ENCODE measurements around the gene DCBLD2.

Gene DCBLD2, protein sequence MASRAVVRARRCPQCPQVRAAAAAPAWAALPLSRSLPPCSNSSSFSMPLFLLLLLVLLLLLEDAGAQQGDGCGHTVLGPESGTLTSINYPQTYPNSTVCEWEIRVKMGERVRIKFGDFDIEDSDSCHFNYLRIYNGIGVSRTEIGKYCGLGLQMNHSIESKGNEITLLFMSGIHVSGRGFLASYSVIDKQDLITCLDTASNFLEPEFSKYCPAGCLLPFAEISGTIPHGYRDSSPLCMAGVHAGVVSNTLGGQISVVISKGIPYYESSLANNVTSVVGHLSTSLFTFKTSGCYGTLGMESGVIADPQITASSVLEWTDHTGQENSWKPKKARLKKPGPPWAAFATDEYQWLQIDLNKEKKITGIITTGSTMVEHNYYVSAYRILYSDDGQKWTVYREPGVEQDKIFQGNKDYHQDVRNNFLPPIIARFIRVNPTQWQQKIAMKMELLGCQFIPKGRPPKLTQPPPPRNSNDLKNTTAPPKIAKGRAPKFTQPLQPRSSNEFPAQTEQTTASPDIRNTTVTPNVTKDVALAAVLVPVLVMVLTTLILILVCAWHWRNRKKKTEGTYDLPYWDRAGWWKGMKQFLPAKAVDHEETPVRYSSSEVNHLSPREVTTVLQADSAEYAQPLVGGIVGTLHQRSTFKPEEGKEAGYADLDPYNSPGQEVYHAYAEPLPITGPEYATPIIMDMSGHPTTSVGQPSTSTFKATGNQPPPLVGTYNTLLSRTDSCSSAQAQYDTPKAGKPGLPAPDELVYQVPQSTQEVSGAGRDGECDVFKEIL

DNA sequence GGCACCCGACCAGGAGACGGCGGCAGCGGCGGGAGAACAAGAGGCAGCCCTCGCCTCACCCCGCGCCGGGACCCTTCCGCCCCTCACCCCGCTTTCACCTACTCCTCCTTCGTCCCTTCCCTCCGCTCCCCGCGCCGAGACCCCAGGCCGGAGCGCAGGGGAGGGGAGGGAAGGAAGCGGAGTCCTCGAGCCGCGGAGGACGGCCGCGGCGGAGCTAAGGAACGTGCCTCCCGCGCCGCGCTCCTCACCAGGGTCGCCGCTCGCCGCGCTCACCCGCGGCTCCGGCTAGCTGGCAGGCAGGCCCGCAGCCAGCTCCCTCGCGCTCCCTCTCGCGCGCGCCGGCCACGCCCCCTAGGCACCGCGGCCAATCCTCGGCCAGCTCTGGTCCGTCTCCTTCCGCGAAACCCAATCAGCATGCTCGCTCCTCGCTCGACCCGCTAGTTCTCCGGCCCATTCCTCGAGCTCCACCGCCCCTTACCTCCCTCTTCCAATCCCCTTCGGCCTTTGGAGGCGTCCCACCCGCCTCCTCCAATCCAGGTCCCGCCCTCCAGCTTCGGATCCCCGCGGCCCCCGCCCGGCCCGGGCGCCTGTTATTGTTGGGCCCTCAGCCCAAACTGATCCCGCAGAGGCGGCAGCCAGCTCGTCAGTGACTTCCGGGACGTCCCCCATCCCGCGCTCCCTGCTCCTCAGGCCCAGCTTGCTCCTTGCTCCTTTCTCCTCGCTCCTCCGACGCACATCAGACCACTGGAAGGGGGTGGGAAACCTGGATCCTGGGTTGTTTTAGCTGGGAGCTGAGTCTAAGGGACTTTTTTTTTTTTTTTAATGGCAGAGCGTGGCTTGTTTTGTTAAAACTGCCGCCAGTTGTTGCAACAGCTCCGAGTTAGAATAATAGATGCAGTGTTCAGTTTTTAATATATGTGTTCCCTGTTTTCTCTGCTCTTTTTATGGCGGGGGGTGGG, at the start of gene DCBLD2:
Gene DCBLD2 (minus strand): TSS at position 304 of the 959 bp plus-strand sequence. CDS start 369 bp downstream, outside the sequence.
- peak; percentile 99 for DNase-seq

DNA sequence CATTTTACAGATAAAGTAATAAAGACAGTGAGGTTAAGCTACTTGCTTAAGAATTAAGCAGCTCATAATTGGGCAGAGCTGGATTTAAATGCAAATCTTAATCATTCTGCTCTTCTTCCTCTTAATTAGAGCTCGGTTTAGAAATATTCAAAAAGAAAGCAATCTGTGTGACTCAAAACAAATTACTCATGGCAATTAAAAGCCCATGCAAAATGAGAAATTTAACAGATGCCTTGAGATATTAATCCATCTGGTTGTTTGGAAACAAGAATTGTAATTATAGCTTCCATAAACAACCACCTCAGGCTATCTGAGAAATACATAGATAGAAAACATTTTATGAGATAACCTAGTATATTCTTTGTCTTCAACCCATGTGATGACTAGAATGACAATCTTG, 44.2 kb upstream of the DCBLD2 start:
- DNase-seq, result no peak

DNA sequence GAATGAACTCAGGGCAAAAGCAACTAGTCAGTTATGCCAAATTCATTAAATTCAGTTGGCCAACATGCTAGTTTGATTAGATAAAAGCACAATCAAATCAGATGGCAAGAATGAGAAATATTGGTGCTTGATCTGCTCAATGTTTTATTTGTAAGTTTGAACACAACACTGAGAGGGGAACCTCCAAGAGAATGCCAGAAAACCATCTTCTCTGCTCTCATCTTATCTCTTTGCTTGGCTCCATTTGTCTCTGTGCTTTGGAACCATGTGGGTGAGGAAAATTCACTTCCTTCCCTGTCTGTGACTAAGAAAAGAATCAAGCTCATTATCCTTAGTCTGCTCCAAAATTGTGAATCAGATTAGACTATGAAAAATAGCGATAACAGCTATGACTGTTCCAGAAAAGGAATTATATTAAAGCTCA, 43.6 kb upstream of the DCBLD2 start:
- no peak for DNase-seq

DNA sequence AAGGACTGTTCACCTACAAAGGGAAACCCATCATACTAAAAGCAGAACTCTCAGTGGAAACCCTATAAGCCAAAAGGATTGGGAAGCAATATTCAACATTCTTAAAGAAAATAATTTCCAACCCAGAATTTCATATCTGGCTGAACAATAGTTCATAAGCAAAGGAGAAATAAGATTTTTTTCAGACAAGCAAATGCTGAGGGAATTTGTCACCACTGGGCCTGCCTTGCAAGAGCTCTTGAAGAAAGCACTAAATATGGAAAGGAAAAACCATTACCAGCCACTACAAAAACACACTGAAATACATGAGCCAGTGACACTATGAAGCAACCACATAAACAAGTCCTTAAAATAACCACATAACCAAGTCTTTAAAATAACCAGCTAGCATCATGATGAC, 28.9 kb upstream of the DCBLD2 start:
- no peak for DNase-seq

DNA sequence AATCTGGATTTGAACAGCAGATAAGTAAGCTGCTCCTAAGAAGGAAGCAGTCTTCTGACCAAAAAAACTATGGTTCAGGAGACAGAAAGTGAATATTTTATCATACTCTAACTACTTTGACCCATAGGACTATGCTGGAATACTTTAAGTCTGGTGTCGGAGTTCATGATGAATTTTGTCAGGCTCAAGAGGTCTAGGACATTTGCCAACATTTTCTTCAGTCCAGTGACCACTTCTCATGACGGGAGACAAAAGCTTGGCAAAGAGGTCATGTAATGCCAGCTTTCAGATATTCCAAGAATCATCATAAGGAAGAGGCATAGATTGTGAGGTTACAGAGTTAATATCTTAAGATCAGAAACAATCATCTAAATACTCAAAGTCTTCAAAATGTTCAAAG, 20.5 kb upstream of the DCBLD2 start:
- DNase-seq, result no peak

DNA sequence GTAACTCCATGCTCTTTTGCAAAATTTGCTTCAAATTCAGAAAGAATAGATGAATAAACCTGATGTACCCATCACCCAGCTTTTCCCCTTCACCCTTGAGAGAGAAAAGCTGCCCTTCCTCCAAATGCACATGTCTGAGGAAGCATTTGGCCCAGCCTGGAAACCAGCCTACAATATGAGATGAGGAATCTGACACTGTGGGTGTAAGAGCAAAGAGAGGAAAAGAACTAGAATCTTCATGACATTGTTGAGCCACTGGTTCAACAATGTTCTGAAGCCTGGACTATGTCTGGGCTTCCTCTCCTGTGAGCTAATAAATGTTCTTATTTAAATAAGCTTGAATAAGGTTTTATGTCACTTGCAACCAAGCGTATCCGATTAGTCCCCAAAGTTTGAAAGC, 18.7 kb upstream of the DCBLD2 start:
- no peak for DNase-seq

DNA sequence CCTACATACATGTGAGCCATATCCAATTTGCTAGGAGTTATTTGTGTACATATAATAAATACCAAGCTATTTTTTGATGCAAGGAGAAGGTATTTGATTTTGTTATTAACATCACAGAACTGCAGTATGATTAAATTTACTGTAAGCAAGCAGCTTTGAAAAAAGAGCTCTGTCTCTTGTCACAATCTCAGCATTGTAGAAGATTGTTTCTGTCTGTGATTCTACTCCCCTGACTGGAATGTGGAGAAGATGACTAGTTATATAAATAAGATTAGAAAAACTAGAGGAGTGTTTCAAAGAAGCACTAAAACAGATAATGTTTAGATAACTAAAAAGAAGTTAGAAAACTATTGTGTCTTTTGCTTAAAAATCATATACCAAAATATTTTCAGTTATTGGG, 17.1 kb upstream of the DCBLD2 start:
- DNase-seq, result no peak

DNA sequence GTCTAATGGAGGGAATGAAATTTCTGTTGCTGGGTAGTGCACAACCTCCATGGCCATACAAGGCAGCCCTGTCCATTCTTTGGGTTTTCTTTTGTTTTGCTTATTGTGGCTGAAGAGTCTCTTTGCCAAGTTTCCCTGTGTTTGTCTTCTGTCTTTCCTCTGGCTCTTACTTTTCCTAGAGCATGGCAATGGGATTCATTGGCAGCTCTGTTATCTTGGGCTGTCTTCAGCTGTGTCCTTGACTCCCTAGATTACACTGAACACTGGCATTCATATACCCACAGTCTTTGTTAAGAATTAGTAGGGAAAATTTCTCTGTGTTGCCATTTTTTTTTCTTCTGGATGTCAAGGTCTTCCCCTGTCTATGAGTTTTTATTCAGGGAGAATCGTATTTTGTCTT, 16.1 kb upstream of the DCBLD2 start:
- no peak for DNase-seq

DNA sequence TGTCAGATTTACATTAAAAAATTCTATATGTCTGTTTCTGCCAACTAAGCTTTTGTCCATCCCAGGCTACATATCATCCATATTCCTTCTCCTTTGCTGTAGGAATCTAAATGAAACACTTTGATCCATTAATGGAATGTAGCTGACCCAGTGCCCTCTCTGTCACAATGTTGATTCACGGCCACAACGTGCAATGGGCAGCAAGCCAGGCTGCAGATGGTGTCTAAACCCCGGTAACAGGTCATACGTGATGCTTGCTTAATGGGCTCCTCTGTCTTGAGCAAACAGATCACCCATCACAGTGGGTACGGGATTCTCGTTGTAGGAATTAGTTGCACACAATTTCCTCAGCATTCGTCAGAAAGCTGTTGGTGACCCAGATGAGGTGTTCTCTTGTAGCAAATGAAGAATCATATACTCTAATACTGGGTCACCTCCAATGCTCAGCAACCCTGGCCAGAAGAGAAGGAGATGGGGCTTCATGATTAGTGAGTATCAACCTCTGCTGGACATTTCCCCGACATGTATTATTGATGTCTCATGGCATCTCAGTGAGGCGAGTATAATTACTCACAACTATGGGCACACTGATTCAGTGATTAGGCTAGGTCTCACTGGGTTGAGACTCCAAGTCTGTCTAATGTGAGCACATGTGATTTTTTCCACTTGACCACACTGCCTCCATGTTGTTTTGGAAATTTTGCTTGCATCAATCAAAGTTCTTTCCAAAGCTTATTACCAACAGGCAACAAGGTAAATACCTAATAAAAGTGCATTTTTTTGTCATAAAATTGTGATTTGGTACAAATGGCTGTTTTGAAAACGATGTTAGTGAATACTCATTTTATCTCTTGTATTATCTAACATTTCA, 12.9 kb upstream of the DCBLD2 start:
- no peak for DNase-seq

DNA sequence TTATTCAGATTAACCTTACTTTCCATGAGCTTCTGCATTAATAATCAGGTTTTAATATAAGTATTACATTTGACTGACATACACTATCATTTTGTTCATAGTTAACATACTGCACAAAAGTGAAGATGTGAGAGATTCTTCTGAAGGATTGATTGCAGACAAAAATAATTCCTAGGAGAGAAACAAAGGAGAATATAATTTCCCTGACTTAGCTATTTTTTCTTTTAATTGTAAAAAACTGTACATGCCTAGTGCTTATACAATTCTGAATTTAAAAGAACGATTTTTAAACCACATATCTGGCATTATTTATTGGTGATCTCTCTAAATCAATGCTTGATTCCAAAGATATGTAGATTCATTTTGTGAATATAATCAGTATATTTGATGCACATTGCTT, 11.0 kb upstream of the DCBLD2 start:
- DNase-seq, result no peak

DNA sequence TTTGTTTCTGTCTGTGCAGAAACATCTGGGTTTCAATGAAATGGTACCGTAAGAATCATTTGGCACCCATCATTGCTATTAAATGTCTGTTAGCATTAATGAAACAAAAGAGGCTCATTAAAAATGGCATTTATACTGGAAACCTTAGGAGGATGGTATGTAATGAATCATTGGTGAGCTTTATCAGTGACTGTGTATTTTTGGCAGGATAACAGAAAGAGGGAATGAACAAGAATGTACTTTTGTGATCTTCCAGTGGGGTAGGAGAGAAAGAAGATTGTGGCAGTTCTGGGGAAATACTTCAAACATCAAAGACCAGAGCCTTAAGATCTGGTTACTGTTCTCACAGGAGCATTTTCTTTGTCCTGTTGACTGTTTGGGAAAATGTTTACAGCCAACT, 4.7 kb upstream of the DCBLD2 start:
- DNase-seq, result no peak

DNA sequence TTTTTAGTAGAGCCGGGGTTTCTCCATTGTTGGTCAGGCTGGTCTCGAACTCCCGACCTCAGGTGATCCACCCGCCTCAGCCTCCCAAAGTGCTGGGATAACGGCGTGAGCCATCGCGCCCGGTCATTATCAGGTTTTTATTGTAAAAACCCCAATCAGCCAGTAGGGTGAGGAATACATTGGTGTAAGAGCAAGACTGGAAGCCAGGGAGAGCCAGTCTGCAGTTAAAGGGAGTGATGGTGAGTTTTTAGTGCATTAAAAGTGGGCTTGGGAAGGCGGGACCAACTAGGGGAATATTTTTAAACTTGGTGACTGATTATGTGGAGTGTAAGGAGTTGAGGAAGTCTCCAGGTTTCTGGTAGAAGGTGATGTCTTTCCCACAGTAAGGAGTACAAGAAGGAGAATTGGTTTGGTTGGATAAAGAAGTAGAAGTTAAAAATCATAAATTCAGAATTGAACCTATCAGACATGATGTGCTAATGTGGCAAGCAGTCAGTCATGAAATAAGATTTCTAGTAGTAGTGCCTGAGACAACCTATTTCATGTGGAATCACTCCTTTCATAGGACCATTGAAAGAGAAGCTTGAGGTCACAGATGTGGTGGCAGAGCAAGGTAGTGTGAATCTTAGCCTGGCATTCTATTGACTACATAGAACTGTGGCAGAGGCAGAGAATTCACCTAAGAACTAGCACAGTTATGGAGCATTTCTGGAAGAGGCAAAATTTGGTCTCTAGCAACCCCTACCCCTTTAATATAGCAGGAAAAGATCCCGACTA, 2.4 kb upstream of the DCBLD2 start:
- no peak for DNase-seq

DNA sequence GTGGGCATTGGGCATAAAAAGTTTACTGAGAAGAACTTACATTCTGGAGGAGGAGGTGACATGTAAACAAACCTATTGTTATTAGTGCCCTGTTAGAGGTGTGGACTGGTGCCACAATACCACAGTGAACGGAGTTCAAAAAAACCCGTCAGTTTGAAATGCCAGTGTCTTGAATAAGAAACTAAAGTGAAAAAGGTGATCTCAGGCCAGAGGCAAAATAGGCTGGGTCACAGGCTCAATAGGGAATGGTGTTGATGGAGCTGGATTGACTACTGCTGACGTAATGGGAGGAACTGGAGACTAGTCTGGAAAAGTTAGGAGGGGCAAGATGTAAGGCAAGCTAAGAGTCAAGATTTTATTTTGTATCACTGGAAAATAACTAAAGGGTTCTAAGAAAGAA, 1.6 kb upstream of the DCBLD2 start:
- no peak for DNase-seq

DNA sequence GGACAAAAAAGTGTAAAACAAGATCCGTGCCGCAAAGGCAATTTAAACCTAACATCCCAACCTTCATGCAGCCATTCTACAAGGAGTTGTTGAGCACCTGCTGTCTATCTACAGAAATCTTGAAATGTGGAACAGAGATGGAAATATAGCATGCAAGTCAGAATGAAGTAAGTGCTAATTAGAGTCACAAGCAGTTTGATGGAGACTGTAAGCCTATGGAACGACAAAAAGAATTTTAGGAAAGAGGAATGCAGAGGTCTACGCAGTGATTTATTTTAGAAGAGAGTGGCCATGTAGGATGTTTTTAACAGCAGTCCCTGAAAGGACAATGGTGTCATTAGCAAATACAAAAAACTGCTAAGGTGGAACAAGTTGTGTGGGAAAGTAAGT, 851 bp upstream of the DCBLD2 start:
- DNase-seq, result no peak

DNA sequence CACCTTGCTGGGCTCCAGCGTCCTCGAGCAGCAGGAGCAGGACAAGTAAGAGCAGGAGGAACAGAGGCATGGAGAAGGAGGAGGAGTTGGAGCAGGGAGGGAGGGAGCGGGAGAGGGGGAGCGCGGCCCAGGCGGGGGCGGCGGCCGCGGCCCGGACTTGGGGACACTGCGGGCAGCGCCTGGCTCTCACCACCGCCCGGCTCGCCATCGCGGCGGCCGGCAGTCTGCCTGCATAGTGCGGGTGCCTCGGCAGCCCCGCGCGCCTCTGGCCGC, 440 bp downstream of the DCBLD2 start:
- peak; percentile 47 for DNase-seq

DNA sequence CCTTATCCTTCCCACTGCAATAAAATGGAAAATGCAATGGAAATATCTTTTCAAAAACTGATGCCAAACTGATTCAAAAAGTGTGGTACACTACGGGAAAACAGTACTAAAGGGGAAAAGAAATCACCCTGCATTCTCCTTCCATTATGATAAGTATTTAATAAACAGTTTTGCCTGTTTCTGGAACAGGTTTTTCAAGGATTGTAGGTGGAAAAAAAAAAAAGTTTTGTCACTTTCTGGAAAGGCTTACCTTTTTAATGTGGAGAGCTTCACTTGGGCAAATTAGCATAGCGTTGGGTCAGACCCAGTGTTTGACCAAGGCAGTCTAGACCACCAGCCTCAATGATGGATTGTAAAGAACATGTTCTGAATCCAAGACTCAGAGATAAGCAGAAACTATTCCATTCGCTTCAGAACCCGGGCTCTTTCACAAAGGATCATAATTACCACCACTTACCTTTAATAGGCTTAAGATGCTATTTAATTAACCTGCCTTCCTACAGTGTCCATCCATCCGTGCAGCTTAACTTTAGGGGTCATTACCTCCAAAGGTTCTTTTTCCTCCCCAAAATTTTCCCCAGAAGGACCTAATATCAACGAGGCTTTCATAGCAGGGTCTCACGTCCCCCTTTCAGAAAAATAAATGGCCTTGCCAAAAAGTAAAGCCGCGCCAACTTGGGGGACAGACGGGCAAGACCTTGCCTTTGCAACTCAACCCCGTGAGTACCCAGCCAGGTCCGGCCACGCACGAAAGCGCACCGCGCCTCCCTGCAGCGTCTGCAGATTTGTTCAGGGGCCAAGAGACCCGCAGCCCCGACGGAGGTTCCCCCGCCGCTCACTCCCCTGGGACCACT, 1.0 kb downstream of the DCBLD2 start:
- peak; percentile 41 for DNase-seq

DNA sequence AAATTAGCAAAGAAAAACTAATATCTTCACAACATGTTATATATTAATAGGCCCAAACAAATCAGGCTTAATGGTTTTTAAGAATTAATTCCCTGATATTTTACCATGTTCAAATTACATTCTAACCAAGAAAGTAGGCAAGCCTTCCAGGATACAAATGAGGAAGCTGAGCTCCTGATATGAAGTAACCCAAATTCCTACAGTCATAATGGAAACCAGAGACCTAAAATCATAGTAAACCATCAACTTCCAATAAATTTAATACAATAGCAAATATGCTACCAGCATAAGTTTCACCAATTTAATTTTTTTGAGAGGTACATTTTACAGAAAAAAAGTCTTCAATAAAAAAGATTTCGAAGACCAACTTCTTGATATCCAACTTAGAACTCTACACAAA, 3.8 kb downstream of the DCBLD2 start:
- DNase-seq, result no peak

DNA sequence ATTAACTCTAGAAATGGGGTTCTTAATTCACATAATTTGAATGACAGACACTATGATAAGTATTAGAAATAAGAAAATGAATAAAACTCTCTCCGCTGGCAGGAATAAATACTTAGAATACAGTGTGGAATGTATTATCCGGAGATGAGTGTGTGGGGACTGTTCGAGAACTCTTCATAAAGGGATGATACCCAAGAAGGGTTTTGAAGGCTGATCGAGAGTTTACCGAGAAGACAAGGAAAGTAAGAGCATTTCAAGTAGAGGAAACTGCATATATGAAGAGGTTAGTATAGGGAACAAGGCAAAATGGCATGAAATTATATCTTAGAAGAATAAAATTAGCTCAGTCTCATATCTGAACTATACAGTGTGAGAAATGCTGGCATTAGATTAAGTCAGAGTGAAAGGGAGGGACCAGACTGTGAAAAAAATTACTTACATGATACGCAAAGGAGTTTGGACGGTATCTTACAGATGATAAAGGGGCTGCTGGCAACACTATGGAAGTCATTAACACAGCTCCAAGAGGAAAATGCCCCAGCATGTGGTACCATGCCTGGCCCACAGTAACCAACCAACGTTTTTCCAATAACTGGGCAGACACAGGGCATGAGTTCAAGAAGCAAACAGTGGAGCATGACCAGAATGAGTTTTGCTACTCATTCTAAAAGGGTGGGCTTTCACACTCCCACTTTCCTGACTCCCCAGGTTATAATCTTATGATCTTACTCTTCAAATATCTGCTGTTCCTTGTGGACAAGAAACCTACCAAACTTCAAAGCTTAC, 6.5 kb downstream of the DCBLD2 start:
- DNase-seq, result no peak

DNA sequence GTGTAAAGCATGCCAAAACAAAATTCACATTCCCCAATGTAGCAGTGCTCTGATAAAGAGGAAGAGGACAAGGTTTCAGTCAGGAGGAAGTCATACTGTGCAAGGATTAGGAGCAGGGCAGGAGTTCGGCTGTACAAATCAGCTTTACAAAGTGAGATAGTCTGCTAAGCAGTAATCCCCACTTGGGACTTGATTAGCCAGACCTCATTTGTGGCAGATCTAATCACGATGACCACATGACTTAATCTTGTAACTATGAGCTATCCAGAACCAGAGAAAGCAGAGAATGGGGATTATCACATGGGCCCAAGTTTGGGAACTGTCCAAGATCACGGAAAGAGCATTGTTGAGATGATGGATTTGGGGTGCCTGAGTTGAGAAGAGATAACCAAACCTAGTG, 7.8 kb downstream of the DCBLD2 start:
- DNase-seq, result peak; percentile 34

DNA sequence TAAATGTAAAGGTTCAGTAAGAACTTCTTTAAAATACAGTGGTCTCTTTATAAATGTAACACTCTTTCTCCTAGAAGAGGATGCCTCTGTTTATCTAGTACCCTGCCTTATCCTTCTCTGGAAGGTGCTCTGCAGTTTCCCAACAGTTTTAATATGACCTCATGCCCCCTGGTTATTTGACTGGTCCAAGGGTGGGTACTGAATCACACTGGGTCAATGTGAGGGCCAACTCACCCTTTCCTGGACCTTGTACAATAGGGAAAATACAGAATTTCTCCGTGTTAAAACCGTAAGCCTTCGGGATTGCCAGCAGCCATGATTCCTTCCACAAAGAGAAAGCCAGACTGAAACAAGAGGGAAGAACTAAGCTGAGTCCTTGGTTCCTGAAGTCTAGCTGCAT, 9.2 kb downstream of the DCBLD2 start:
- no peak for DNase-seq

All from hematopoietic multipotent progenitor cell treated with erythropoietin and hydrocortisone succinate and interleukin-3 and kit ligand, for 4 days (in vitro differentiated cells).